Measurements from ENCODE around the gene NRXN3. TPM values are rescaled to one million over a fixed set of nuclear protein-coding genes. Genes with fewer than 3 reads are reported as not detected.

Gene NRXN3
- total RNA-seq, 4 donors from 2014 or later = 0.04 to 0.16 TPM; not detected in 2

- Histone ChIP-seq H3K36me3 (no peaks in the 10 kb centered on the region), H3K27ac (no peak overlapping the region), H3K4me3 (no peak overlapping the region), H3K27me3 (no peaks in the 10 kb centered on the region), H3K4me1 (no peaks in the 10 kb centered on the region), H3K9me3 (no peaks in the 10 kb centered on the region)
- in situ Hi-C loops (cut with MboI; ENCODE audit: low sequenced_read_pairs in 4 of 4) (no loop called here), intact Hi-C loops (cut with DNase I; ENCODE audit: low total_unique reads) (no loop called here)
- no peak for ATAC-seq
- TF ChIP-seq CTCF (IDR thresholded peaks at IDR 0.05 in 4 of 5, conservative IDR thresholded peaks at IDR 0.05 in 1 of 5) = no peak
- TF ChIP-seq POLR2A (IDR thresholded peaks at IDR 0.05) = no peak
- no peak for DNase-seq
Observed at GRCh38 chr14:78978896-78979295, 808.7 kb downstream of the NRXN3 start.

- in situ Hi-C loops (cut with MboI; ENCODE audit: low sequenced_read_pairs in 4 of 4) = no loop called here
- DNase-seq (no peak), ATAC-seq (no peak)
- Histone ChIP-seq H3K36me3 (no peaks in the 10 kb centered on the region), H3K4me3 (no peak overlapping the region), H3K27ac (no peak overlapping the region), H3K27me3 (no peaks in the 10 kb centered on the region), H3K4me1 (no peaks in the 10 kb centered on the region), H3K9me3 (no peaks in the 10 kb centered on the region)
- intact Hi-C loops (cut with DNase I; ENCODE audit: low total_unique reads) = no loop called here
- TF ChIP-seq POLR2A (IDR thresholded peaks at IDR 0.05) (no peak), CTCF (IDR thresholded peaks at IDR 0.05 in 4 of 5, conservative IDR thresholded peaks at IDR 0.05 in 1 of 5) (no peak)
Observed at GRCh38 chr14:78982551-78982950, 812.4 kb downstream of the NRXN3 start.

DNA sequence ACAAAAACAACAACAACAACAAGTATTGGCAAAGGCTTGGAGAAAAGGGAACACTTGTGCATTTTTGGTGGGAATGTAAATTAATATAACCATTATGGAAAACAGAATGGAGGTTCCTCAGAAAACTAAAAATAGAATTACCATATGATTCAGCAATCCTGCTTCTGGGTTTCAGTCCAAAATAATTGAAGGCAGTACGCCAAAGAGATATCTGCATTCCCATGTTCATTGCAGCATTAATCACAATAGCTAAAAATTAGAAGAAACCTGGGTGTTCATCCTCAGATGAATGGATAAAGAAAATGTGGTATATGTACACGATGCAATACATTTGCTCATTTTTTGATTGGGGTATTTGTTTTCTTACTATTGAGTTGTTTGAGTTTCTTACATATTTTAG is 813.0 kb downstream of the NRXN3 start:
- intact Hi-C loops (cut with DNase I; ENCODE audit: low total_unique reads) = no loop called here
- Histone ChIP-seq H3K27ac (no peak overlapping the region), H3K36me3 (no peaks in the 10 kb centered on the region), H3K4me3 (no peak overlapping the region), H3K4me1 (no peaks in the 10 kb centered on the region), H3K27me3 (no peaks in the 10 kb centered on the region), H3K9me3 (no peaks in the 10 kb centered on the region)
- no peak for TF ChIP-seq CTCF (IDR thresholded peaks at IDR 0.05 in 4 of 5, conservative IDR thresholded peaks at IDR 0.05 in 1 of 5)
- no peak for TF ChIP-seq POLR2A (IDR thresholded peaks at IDR 0.05)
- DNase-seq (no peak), ATAC-seq (no peak)
- in situ Hi-C loops (cut with MboI; ENCODE audit: low sequenced_read_pairs in 4 of 4) = no loop called here

DNA sequence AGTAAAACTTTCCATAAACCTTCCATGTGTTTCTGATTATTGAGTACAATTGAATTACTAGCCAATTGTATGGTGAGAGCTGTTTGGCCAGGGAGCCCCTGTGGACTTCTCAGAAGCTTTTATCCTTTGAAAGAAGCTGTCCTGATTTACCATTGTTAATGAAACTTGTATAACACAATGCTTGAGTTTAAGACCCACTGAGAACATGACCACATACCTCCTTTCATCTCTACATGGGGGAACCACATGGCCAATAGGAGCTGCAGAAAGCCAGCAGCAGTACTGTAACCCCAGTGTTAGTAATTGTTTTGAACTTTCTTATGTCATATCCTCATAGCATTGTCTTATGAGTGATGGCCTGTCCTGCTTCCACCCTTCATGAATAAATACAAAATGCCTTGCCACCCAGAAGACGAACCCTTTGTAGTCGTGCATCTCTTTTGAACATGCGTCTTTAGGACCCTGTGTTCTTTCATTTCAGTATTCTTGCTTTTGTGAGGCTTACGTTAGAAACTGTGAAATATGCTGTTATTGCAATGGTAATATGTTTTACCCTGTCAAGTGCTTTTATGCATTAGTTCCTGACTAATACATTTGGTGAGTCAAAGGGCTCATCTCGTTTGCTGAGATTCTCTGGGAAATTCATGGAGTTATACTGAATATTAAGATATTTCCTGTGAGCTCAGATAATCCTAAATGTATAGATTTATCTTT is 815.7 kb downstream of the NRXN3 start:
- ATAC-seq (no peak), DNase-seq (no peak)
- H3K27me3 ChIP-seq = no peaks in the 10 kb centered on the region
- no peak for TF ChIP-seq POLR2A (IDR thresholded peaks at IDR 0.05)
- no peak for TF ChIP-seq CTCF (IDR thresholded peaks at IDR 0.05 in 4 of 5, conservative IDR thresholded peaks at IDR 0.05 in 1 of 5)
- in situ Hi-C loops (cut with MboI; ENCODE audit: low sequenced_read_pairs in 4 of 4) = no loop called here
- no peaks in the 10 kb centered on the region for H3K36me3 ChIP-seq
- H3K27ac ChIP-seq = no peak overlapping the region
- intact Hi-C loops (cut with DNase I; ENCODE audit: low total_unique reads) = no loop called here
- H3K4me1 ChIP-seq = no peaks in the 10 kb centered on the region
- no peaks in the 10 kb centered on the region for H3K9me3 ChIP-seq
- no peak overlapping the region for H3K4me3 ChIP-seq

- no peak overlapping the region for H3K4me3 ChIP-seq
- no peak for TF ChIP-seq CTCF (IDR thresholded peaks at IDR 0.05 in 4 of 5, conservative IDR thresholded peaks at IDR 0.05 in 1 of 5)
- no peak for TF ChIP-seq POLR2A (IDR thresholded peaks at IDR 0.05)
- H3K36me3 ChIP-seq = no peaks in the 10 kb centered on the region
- H3K9me3 ChIP-seq = no peaks in the 10 kb centered on the region
- DNase-seq (no peak), ATAC-seq (no peak)
- H3K27ac ChIP-seq = no peak overlapping the region
- no peaks in the 10 kb centered on the region for H3K4me1 ChIP-seq
- H3K27me3 ChIP-seq = no peaks in the 10 kb centered on the region
- intact Hi-C loops (cut with DNase I; ENCODE audit: low total_unique reads) (no loop called here), in situ Hi-C loops (cut with MboI; ENCODE audit: low sequenced_read_pairs in 4 of 4) (no loop called here)
Observed at GRCh38 chr14:78986989-78987388, 816.8 kb downstream of the NRXN3 start.
